ENCODE data around the gene ATP9A.

- no peak for TF ChIP-seq POLR2AphosphoS5 (IDR thresholded peaks at IDR 0.05; ENCODE audit: low read depth)
- no peak for TF ChIP-seq REST (IDR thresholded peaks at IDR 0.05; ENCODE audit: insufficient replicate concordance, low read depth)
Observed at GRCh38 chr20:51766994-51767866, 960 bp downstream of the ATP9A start.

All from HL-60 (cell line).